ENCODE data around the gene DNASE1L3.

DNA sequence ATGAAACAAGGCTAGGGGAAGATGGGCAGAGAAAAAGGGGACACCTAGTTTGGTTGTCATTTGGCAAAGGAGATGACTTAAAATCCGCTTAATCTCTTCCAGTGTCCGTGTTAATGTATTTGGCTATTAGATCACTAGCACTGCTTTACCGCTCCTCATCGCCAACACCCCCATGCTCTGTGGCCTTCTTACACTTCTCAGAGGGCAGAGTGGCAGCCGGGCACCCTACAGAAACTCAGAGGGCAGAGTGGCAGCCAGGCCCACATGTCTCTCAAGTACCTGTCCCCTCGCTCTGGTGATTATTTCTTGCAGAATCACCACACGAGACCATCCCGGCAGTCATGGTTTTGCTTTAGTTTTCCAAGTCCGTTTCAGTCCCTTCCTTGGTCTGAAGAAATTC lies 39.6 kb downstream of the DNASE1L3 start:
- TF ChIP-seq SUZ12 (IDR thresholded peaks at IDR 0.05; ENCODE audit: extremely low read depth, insufficient read depth, insufficient read length) (no peak), ZNF274 (IDR thresholded peaks at IDR 0.05; ENCODE audit: low read depth, low read length) (no peak), YY1 (IDR thresholded peaks at IDR 0.05; ENCODE audit: insufficient read depth, insufficient read length) (no peak)
